Ramos (cell line): ENCODE results near the gene LPCAT3.
"Not testable (repeated sequence)": the region's sequence is repeated elsewhere in the genome, so short reads cannot be mapped to it uniquely, and the experiment has no call there.

Experiments used
- in situ Hi-C: fragments of 300-500 bp; cut with MboI; formaldehyde crosslinking; loops from one replicate; pipeline ENCODE4 v1.14.3; 2022; ENCODE audit warnings: low sequenced_read_pairs; ENCODE audit not compliant: unreplicated experiment

LPCAT3 gene, protein sequence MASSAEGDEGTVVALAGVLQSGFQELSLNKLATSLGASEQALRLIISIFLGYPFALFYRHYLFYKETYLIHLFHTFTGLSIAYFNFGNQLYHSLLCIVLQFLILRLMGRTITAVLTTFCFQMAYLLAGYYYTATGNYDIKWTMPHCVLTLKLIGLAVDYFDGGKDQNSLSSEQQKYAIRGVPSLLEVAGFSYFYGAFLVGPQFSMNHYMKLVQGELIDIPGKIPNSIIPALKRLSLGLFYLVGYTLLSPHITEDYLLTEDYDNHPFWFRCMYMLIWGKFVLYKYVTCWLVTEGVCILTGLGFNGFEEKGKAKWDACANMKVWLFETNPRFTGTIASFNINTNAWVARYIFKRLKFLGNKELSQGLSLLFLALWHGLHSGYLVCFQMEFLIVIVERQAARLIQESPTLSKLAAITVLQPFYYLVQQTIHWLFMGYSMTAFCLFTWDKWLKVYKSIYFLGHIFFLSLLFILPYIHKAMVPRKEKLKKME

DNA sequence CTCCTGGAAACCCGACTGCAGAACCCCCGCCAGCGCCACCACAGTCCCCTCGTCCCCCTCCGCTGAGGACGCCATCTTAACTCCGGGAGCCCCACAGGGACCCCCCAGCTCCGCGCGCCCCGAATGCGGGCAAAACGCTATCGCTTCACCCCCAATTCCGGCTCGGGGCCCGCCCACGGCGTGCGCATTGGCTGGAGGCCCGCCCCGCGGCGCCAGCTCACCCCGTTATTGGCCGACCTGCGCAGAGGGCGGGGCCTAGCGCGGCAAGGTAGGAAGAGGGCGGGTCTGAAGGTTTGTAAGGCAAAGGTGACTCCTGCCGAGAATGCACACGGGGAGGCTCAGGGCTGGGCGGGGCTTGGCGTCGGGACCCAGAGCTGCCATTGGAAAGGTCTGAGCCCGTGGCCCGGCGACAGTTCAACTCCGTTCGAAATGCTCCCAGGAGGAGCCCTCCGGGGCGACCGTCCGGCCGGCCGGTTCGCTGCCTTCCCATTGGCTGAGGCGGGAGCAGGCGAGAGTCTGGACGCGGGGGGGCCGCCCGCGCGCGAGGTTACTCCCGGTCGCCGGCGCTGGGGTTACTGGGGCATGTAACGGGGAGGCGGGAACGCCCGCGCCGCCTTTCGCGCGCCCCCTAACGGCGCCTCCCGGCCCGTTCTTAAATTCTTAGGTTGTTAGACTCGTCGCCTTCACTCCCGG is at the start of gene LPCAT3:
LPCAT3 (minus strand) TSS at position 127 of the 693 bp plus-strand sequence; CDS start at position 75, 52 bp downstream.
- in situ Hi-C loops: no loop called here

DNA sequence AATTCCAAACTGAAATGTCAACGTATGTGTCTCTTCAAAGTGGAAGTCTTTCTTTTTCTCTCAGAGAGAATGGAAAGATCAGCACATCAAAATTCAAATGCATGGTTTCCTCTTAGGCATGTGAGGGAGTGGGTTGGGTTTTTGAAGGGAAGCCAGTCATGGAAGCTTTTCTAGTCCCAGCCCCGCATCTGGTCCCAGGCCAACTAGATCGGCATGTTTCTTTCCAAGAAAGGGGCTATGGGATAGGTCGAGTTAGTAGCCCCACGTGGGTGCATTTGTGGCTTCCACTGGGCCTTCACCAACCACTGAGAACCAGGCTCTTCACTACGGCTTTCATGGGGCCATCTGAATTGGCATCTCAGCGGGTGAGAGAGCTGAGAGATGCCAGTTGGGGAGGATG is 48.8 kb upstream of the LPCAT3 start:
- in situ Hi-C loops: no loop called here

DNA sequence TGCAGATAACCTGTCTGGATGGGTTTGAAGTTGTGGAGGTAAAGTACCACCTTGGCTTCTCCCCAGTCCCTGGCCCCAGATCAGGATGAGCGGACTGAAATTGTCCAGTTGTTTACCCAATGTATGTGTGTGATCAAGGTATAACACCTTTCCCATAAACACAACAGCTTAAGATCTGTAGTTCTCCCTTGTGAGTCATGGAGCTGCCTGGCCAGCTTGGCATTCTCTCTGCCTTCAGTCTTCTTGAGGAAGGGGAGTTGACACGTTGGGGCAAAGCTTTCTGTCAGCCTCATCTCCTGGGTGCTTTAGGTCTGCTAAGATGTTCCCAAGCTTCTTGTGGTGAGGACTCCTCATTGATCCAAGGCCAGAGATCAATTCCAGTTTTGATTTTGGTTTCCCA is 48.3 kb upstream of the LPCAT3 start:
- in situ Hi-C loops: no loop called here

DNA sequence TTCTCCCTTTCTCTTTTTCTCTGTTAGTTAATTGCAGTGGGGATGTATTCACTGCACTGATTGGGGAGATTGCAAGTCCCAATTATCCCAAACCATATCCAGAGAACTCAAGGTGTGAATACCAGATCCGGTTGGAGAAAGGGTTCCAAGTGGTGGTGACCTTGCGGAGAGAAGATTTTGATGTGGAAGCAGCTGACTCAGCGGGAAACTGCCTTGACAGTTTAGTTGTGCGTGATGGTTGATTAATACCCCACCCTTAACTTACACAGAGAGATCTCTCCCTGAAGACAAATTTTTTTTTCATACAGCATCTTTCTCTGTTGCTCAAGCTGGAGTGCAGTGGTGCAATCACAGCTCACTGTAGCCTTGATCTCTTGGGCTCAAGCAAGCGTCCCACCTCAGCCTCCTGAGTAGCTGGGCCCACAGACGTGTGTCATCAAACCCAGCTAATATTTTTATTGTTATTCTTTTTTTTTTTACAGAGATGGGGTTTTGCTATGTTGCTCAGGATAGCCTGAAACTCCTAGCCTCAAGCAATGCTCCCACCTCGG is 46.9 kb upstream of the LPCAT3 start:
- in situ Hi-C loops: no loop called here

DNA sequence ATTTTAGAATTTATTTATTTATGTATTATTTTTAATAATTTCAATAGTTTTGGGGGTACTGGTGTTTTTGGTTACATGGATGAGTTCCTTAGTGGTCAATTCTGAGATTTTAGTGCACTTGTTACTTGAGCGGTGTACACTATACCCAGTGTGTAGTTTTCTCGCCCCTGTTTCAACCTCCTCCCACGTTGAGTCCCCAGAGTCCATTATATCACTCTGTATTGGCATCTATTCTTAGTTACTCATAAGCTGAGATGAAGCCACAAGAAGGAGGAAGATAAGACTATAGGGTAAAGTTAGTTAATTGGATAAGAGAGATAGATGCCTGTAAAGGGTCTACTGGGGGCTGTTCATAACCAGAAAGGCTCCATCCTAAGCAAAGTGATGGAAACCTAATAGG is 46.2 kb upstream of the LPCAT3 start:
- in situ Hi-C loops: no loop called here

DNA sequence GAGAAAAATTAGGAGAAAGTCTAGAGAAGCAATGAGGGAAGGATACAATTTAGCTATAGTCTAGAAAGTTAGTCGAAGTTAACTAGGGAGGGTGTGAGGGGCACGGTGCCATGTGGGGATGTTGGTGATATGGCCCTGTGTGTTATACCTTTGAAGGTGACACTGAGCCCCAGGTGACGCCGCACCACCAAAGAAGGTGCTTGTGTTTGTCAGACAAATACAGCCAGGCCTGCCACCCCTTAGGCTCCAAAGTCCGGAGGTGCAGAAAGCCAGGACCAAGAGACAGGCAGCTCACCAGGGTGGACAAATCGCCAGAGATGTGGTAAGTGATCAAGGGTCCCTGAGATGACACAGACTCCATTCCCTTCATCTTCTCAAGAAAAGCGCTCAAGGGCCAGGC is 43.3 kb upstream of the LPCAT3 start:
- in situ Hi-C loops: no loop called here

DNA sequence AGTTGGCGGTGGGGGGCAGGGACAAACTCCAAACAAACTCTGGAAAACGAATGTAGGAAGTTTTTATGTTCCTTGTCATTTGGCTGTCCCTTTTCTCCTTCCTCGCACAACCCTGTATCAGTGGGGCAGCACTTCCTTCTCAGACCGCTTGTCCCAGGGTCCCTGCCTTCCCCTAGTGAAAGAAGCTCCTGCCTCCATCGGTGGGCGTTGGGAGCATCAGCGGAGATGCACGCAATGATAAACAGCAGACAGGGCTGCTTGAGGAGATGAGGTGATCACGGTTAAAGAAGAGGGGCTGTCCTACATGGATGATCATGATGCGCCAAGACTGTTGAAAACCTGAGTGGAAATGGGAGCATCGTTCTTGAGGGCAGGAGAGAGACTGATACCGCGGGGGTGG is 42.9 kb upstream of the LPCAT3 start:
- in situ Hi-C loops: no loop called here

DNA sequence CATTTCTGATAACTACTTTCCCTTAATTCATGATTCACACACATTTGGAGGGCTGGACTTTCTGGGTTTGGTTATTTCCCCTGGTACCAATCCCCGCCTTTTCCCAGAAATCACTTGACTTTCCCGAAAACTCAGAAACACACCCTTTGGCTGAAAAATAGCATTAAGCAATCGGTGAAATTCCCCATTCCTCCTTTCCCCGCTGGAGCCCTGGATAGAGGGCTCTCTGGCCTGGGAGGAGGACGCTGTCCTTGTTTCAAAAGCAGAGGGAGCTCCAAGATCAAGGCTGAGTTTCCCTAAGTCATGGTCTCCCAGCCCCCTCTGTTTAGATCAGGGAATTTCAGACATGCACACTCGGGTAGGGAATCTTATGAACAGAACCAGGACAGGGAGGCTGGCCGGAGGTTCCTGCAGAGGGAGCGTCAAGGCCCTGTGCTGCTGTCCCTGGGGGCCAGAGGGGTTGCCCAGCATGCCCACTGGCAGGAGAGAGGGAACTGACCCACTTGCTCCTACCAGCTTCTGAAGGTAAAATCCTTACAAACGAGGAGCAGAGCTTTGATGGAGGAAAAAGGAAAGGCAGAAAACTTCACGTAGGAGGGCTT is 42.2 kb upstream of the LPCAT3 start, which contains the start of gene C1S:
C1S (plus strand) TSS at position 366 of the 602 bp plus-strand sequence. CDS start 1,195 bp downstream, outside the sequence.
- in situ Hi-C loops: no loop called here

DNA sequence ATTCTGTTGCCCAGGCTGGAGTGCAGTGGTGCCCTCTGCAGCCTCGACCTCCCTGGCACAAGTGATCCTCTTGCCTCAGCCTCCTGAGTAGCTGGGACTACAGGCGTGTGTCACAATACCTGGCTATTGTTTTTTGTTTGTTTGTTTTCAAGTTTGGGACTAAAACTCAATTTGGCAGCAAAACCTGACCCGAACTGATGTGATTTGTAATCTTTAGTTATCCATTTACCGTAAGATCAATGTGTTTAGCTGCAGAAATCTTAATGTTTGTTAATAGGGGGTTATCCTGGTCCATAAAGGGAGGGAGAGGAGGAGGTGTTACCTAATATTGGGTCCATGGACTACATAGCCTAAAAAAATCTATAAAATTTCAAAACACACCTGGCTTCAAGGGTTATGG is 41.5 kb upstream of the LPCAT3 start:
- in situ Hi-C loops: no loop called here

DNA sequence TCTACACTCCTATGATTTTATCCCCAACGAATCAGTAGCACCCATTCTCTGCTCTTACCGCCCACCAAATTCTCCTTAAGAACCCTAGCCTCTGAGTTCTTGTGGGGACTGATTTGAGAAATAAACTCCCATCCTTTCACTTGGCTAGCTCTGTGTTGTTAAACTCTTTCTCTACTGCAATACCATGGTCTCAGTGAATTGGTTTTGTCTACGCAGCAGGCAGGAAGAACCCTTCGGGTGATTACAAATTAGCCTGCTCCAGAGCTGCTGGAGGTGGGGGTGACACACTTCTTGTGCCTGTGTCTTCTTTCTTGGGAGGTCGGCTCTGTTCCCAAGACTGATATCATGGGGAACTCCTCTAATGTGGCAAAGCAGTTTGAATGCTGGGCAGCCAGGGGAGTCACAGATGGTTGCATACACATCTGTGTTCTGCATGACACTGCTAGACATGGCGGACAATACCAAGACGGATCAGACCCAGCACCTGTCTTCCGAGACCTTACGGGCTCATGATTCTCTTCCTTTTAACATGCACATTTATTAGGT is 40.6 kb upstream of the LPCAT3 start:
- in situ Hi-C loops: no loop called here

DNA sequence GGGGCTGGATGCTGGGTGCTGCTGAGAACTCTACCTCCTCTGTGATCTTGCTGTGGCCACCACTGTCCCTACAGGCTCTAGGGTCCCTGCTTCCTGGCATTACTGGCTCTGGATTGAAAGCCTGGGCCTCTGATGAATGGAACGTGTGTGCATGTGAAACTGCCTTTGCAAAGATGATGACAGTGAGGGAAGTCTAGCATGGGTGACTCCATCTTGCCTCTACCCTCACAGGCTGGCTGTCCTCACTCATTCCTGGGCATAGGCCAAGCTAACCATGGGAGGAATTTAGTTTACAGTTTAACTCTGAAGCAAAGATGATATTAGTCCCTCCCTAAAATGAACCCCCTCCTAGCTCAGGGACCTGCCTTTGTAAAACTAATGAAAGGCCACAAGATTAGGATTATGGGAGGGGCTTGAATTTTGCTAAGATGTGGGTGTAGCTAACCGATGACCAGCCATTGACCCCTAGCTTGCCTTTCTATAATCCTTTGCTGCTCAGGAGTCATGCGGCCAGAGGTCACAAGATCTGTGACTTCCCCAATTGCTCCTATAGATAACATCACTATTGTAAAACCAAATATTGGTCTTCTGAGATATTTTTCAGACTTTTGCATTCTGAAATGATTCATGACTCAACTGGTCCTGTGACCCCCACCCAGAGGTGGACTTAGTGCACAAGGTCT is 40.0 kb upstream of the LPCAT3 start:
- in situ Hi-C loops: no loop called here

DNA sequence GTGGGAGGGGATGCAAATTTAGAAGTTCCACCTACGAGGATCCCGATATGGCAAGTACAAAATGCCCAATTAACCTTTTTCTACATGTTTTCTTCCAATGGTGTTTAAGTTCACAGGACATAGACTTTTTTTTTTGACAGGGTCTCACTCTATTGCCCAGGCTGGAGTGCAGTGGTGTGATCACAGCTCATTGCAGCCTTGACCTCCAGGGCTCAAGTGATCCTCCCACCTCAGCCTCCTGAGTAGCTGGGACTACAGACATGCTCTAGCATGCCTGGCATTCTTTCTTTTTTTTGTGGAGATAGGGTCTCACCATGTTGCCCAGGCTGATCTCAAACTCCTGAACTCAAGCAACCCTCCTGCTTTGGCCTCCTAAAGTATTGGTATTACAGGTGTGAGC is 37.5 kb upstream of the LPCAT3 start:
- in situ Hi-C loops: not testable (repeated sequence)

DNA sequence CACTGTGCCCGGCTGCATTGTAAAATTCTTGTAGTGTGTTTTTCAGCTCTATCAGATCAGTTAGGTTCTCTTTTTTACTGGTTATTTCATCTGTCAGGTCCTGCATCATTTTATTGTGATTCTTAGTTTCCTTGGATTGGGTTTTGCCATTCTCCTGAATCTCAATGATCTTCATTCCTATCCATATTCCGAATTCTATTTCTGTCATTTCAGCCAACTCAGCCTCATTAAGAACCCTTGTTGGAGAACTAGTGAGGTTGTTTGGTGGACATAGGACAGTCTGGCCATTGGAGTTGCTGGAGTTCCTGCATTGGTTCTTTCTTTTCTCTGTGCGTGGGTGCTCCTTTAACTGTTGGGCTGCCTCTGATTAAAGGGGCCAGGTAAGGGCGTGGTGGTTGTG is 36.6 kb upstream of the LPCAT3 start:
- in situ Hi-C loops: no loop called here

DNA sequence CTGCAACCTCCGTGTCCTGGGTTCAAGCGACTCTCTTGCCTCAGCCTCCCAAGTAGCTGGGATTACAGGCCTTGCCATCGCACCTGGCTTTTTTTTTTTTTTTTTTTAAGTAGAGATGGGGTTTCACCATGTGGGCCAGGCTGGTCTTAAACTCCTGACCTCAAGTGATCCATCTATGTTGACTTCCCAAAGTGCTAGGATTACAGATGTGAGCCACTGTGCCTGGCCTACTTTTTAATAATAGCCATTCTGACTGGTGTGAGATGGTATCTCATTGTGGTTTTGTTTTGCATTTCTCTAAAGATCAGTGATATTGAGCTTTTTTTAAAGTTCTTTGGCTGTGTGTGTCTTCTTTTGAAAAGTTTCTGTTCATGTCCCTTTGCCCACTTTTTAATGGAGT is 31.7 kb upstream of the LPCAT3 start:
- in situ Hi-C loops: not testable (repeated sequence)

DNA sequence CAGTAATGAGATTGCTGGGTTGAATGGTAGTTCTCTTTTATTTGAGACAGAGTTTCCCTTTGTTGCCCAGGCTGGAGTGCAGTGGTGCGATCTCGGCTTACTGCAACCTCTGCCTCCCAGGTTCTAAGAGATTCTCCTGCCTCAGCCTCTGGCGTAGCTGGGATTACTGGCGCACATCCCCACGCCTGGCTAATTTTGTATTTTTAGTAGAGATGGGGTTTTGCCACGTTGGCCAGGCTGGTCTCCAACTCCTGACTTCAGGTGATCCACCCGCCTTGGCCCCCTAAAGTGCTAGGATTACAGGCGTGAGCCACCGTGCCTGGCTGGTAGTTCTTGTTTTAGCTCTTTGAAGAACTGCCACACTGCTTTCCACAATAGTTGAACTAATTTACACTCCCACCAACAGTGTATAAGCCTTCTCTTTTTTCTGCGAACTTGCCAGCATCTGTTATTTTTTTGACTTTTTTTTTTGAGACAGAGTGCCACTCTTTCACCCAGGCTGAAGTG is 31.2 kb upstream of the LPCAT3 start:
- in situ Hi-C loops: not testable (repeated sequence)

DNA sequence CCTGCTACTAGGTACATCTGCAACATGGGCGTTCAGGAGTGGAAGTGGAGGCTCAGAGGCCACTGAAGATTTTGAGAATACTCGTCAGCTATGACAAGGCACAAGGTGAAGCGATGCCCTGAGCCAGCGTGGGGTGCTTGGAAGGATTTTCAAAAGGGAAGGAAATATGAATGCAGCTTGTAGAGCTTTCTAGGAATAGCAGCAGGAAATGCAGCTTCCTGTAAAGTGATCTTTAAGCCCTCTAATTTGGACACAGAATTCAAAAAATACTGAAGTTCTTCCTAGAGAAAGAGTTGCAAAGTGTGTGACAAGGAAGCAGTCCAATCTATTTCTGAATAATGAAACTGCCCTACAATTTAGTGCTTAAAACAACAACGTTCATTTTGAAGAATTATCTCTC is 29.0 kb upstream of the LPCAT3 start:
- in situ Hi-C loops: no loop called here

DNA sequence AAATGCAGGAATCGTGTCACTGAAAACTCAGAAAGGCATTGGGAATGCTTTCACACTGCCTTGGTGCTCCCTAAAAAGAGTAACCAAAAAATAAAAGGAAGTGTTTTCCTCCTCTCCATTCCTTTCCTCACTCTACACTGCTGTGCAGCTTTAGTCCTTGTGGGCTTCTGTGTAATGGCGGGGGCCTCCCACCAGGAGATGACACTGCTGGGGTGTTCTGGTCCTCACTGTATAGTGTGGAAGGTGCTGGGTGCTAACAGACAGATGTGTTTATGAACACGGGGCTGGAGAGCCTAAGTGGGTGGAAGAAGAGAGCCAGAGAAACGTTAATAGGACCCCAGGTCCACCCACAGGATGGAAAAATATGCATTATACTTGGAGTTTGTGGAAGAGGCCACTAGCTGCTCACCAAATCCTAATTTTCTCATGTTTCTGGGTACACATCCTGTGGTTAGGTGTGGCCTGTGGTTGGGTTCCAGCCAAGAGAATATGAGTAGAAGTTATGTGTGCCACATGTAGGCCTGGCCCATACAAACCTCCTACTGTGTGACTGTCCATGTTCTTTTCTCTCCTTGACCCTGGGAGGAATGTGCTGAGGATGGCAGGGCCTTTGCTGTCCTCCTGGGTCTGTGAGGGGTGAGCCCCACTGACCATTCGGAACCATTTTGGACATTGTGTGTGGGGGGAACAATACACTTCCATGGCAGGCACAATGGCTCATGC is 28.3 kb upstream of the LPCAT3 start:
- in situ Hi-C loops: no loop called here

DNA sequence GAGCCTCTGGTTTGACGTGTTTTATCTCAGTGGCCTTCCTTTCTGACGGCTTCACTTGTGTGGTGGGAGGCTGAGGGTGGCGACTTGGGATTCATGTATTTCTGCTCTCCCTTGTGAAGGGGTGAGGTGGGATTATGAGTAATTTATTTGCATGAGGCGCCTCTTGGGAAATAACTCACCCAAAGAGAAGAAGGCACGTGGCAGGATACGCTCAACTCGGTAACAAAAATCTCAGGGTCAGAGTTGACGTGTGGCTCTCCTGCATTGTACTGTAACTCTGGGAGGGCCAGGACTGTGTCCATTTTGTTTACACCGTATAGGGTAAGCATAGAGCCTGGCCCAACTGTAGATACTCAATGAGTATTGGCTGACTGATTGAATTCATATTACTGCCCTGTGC is 27.6 kb upstream of the LPCAT3 start:
- in situ Hi-C loops: no loop called here

DNA sequence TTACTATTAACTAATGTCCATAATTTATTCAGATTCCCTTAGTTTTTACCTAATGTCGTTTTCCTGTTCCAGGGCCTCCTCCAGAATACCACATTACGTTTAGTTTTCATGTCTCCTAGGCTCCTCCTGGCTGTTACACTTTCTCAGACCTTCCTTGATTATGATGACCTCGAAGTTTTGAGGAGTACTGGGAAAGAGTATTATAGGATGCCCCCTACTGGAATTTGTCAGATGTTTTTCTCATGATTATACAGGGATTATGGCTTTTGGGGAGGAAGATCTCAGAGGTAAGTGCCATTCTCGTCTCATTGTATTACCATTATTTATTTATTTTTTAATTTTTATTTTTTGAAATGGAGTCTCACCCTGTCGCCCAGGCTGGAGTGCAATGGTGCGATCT is 24.6 kb upstream of the LPCAT3 start:
- in situ Hi-C loops: no loop called here
